SU-DHL-6 (cell line): ENCODE measurements around the gene RARS2.

Experiments
- CTCF ChIP-seq: fragments of 200-600 bp; sonication (generic); IDR thresholded peaks from one replicate; pipeline ENCODE4 v1.5.1; 2017; ENCODE audit warnings: antibody characterized with exemption, mild to moderate bottlenecking, low read length, moderate library complexity; ENCODE audit not compliant: insufficient read depth, poor library complexity, severe bottlenecking
- EZH2phosphoT487 ChIP-seq: fragments of 200-600 bp; sonication (generic), shearing (Covaris generic); conservative IDR thresholded peaks from 2 replicates; pipeline ENCODE4 v1.6.1; 2018; ENCODE audit warnings: mild to moderate bottlenecking, antibody characterized with exemption, low read length, moderate library complexity, mixed read lengths

DNA sequence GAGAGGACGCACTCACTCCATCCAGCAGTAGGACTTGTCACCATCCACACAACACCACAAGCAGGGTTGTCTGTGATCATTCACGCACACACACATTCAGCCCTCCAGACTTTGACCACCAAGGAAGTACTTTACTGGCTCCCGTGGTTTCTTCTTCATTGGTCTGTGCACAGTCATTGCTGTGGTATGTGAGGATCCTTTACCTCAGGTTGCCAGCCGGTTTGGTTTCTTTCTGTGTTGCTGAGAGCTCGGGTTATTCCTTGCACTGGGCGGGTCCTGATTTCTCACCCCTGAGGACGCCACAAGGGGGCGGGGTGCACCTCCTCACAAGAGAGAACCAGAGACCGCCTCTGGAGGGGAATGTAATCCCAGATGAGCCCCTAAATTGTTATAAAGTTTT lies 105.9 kb downstream of the RARS2 start:
- TF ChIP-seq CTCF, result peak; percentile 54
- no peak for TF ChIP-seq EZH2phosphoT487
